ENCODE data around the gene SPECC1.
"Not testable (repeated sequence)": the region's sequence is repeated elsewhere in the genome, so short reads cannot be mapped to it uniquely, and the experiment has no call there.

SPECC1 gene

DNA sequence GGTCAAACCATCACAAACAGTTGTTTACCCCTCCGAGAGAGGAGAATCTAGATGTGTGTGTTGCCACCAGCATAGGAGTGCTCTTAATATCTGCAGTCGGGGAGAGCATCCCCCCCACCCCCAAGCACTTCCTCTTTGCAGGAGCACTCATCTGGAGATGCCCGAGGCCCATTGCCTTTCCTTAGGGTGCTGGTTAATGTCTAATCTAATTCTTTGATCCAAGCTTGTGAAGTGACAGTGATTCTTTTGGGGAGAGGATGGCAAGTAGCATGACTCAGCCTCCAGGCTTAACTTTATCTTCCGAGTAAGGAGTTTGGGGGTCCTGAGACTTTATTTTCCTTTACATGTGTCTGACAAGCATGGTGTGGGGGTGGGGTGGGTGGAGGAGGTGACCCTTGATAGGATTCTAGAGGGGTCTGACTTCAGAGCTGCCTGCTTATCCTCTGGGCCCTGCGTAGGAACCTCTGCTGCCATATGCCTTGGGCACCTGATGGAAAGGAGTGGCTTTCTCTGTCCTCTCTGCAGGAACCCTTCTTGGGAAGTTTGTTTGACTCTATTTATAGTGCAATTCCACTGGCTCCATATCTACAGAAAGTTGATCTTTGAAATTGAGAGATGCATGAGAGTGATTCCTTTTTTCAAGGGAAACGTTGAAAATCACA is 207.1 kb downstream of the SPECC1 start:
- DNase-seq = no peak

DNA sequence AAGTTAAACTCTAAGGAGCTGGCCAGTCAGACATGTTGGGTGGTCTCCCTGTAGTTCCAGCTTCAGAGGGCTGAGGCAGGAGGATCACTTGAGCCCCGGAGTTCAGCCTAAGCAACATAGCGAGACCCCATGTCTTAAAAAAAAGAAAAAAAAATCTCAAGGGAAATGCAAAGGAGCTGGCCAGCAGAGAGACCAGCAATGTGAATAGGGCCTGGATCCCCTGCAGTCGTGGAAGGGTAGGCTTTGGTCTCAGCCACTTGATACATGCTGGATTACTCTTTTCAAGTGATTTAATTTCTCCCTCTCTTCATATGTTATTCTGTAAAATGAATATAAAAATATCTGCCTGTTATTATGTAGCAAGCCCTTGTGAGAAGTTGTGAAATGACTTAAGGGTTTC is 207.7 kb downstream of the SPECC1 start:
- no peak for DNase-seq

DNA sequence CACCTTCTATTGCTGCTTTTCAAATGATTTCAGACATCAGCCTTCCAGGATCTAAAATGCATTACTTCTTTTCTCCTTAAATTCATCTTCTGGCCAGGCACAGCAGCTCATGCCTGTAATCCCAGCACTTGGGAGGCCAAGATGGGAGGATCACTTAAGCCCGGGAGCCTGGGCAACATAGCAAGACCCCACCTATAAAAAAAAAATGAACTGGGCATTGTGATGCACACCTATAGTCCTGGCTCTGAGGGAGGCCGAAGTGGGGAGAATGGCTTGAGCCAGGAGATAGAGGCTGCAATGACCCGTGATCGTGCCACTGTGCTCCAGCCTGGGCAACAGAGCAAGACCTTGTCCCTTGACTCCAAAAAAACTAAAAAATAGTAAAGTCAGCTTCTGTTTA is 208.5 kb downstream of the SPECC1 start:
- no peak for DNase-seq

DNA sequence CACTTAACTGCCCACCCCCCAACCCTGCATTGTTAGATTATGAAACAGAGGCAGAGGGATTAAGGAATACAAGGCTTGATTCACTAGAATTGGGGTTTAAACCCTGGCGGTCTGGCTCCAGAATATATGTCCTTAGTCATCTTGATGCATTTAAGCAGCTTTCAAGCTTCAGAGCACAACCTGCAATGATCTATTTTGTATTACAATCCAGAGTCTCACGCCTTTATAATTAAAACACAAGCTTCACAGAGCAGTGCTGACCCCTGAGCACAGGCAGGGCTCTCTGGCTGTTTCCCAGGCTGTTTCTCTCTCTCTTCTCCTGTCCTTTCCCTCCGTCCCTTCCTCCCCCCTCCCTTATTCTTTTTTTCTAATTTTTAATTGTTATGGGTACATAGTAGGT is 209.1 kb downstream of the SPECC1 start:
- DNase-seq = no peak

DNA sequence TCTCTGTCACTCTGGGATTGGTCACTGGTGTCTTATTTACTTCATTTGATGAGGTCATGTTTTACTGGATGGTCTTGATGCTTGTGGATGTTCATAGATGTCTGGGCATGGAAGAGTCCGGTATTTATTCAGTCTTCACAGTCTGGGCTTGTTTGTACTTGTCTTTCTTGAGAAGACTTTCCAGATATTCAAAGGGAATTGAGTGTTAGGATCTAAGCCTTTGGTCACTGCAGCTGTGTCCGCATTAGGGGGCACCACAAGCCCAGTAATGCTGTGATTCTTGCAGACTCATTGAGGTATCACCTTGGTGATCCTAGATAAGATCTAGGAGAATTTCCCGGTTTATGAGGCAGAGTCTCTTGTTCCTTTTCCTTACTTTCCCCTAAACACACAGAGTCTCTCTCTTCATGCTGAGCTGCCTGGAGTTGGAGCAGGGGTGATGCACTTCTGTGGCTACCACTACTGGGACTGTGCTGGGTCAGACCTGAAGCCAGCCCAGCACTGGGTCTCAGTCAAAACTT is 214.7 kb downstream of the SPECC1 start:
- DNase-seq = no peak

DNA sequence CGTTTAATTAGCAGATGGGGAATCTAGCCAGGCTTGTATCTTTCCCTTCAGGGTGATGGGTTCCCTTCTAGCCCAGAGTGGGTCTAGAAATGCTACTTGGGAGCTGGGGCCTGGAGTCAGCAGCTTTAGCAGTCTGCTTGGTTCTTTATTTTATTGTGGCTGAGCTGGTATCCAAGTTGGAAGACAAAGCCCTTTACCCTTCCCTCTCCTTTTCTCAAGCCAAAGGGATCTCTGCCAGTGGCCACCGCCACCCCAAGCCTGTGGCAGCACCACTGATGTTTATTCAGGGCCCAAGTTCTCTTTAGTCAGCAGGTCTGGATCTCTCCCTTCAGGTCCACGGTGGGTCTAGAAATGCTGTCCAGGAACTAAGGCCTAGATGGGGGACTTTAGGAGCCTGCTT is 215.2 kb downstream of the SPECC1 start:
- DNase-seq = no peak

DNA sequence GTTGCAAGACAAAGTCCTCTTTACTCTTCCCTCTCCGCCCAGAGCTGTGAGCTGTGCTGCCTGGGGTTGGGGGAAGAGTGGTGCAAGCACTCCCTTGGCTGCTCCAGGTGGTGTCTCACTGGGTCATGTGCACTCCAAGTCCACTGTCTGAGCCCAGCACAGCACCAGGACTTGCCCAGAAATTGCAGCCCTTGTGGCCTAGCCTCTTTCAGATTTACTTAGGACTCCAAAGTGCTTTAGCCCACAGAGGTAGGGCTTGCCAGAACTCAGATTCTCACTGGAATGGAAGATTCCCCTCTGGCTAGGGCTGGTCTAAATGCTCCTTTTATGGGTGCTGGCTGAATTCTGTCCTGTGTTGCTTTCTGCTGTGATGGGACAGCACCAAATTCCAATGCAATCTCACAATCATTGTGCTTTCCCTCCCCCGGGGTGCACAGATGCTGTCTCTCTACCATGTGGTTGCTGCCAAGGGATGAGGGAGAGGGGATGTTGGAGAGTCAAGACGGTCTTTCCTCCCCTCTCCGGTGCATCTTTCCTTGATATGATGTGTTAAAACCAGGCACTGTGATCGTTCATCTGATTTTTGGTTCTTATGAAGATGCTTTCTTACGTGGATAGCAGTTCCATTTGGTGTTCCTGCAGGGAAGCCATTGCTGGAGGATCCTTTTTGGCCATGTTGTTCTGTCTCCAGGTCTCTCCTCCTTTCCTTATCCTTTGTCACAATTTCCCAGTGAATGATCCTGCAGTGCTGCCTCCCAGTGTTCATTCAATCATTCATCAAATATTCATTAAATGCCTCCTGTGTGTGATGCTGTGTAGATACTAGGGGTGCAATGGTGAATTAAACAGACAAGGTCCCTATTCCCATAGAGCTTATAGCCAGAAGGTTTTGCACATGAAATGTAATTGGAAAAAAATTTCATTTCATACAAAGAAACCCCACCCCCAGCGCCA is 216.3 kb downstream of the SPECC1 start:
- DNase-seq = peak in 1 of 2 experiments; percentile 23

DNA sequence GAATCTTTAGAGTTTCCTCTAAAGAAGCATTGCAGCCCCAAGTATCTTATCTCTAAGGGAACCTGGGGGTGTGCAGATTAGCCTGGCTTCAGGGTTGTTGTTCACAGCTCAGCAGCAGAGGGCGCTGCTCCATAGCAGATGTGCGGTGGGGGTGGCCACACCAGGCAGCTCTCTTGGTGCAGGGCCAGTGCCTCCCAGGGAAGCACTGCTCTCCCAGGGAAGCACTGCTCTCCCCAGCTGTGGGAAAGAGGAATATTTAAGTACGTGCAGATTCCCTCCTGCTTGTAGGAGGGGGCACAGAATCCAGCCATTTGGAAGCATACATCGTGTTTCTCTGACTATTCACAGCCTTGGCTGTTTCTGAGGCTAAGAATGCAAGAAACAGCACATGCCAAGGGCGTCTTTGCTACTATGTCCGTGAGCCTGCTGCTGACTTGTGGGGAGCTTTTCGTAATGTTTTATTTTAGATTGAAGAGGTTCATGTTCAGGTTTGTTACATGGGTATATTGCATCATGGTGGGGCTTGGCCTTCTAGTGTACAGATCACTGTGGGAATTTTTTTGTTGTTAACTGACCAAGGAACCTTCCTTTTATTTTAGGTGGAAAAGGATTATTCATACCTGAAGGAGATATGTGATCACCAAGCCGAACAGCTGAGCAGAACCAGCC is 217.8 kb downstream of the SPECC1 start:
- DNase-seq = peak; percentile 36 to 73

DNA sequence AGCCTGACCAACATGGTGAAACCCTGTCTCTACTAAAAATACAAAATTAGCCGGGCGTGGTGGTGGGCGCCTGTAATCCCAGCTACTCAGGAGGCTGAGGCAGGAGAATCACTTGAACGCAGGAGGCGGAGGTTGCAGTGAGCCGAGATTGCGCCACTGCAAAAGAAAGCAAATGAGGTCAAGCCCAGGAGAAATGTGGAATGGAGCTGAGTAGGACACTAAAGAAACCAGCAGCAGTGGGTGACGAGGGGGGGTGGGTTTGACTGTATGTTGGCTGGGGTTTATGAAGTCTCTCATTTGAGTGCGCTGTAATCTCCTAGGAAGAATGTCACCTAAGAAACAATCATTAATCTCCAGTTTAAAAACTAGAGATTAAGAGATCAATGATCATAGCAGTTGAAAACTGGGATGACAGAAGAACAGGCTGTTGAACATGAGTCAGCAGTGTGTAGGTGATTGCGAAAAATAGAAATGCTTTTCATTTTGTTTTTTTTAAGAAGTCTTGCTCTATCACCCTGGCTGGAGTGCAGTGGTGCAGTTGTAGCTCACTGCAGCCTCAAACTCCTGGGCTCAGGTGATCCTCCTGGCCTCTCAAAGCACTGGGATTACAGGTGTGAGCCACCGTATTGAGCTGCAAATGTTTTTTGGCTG is 218.7 kb downstream of the SPECC1 start:
- not testable (repeated sequence) for DNase-seq

DNA sequence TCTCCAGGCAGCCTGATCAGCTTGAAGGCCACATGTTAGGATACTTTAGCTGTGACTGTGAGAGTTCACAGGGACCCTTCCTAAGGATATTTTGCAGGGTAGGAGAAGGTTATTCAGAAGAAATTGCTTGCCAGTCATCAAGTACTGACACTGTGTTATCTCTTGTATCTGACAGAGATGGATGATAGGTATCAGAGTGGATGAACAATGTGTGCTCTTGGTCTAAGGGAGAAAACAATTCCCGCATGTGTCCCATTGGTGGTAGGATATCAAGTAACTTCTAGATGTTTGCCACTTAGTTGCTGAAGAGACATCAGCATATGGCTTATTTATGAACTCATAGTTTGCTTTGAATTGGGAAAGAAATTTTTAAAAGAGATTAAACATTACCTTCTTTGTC is 219.3 kb downstream of the SPECC1 start:
- no peak for DNase-seq

DNA sequence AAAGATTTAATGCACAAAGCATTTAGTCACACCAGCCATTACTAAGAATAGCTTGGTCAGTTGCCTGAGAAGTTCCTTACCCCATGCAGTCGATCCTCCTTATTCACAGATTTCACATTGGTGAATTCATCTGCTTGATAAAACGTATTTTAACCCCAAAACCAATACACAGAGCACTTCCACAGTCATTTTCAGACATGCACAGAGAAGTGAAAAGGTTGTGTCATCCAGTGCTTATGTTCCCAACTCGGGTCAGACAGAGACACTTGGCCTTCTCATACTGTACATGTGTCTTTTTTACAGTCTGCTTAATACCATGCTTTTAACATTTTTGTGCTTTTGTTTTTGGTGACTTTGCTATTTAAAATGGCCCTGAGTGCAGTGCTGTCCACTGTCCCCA is 219.7 kb downstream of the SPECC1 start:
- DNase-seq = no peak

DNA sequence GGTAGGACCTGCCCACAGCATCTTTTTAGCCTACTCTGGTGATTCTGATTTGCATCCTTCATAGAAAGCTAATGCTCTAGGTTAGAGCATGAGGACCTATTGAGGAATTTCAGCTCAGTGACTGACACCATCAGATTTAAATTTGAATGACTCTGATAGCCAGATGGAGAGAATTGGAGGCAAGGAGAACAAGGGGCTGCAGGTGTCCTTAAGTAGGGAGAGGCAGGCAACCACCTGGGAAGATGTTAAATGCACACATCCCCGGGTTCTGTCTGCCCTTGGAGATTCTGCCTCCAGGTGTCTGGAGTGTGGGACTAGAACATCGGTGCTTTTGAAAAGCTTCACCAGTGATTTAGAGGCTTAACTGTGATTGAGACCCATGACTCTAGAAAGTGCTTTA is 221.8 kb downstream of the SPECC1 start:
- no peak for DNase-seq

DNA sequence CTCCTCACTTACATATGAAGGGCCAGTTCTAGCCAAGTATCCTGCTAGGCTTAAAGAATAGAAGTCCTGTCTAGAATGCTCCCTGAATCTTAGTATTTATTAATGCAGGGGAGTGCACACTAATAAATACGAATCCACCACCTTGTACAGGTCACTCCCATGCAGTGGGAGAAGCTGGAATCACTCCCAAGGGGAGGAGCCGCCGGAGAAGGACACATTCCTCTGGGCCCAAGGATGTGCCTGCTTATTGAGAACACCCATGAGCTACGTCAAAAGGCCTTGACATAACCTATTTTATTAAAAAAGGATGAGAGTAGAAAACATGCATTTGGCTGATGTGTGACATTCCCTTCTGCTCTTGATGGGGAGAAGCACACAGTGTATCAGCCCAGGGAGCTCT is 223.5 kb downstream of the SPECC1 start:
- no peak for DNase-seq

DNA sequence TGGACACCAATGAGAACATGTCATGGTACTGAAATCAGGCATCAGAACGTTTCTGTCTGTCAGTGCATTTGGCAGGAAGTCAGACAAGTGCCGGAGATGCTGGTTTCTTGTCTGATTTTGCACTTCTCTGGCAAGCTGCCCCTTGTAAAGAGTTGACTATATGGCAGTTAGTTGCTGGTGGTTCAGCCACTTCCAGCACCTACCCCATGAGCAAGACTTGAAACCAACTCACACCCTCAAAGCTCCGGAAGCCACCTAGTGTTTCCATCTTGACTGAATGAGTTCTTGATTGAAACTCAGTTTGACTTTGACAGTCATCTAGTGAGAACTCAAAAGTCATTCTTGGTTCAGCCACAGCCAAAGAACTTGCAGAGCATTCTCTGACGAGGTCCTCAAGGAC is 225.1 kb downstream of the SPECC1 start:
- no peak for DNase-seq

DNA sequence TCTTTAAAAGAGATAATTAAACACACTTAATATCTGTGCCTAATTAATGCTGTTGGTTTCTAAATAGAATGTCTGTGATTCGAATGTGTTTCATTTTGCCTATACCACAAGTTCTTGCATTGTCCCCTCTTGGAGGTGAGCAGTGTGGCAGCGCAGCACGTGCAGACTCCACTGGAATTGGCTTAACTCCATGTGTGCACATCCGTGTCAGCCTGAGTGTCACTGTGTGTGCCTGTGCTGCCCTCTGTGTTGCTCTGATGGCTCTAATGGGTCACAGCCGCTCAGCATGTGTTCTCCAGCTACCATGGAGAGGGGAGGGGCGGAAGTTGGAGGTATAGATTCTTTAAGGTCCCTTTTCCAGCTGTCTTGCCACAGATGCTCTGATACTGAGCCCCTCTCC is 226.6 kb downstream of the SPECC1 start:
- DNase-seq = no peak

DNA sequence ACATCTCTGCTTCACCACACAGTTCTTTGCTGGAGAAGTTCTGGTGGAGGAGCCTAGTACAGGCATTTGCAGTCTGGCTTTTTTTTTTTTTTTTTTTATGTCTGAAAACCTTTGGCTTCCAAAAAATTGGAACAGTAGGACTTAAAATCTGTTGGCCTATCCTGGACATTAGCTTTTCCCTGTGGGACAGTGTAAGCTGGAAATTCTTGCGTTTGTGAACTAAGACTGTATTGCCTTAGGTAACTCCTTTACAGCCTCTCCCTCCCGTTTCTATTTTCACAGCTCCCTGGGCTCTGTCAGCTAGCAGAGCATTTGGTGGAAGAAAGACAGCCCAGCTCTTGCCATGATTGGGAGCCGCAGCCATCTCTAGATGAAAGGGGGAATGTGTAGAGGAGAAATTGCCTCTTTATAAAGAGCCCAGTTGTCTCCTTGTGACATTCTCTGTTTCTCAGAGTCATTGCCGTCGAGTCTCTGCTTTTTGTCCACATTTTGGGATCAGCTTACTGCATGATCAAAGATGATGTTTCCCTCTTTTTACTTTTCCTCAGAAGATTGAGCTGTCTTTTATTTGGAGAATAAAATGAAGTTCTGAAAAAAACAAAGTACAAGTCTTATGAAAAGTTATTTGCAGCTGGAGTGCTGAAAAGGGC is 227.5 kb downstream of the SPECC1 start:
- no peak for DNase-seq

DNA sequence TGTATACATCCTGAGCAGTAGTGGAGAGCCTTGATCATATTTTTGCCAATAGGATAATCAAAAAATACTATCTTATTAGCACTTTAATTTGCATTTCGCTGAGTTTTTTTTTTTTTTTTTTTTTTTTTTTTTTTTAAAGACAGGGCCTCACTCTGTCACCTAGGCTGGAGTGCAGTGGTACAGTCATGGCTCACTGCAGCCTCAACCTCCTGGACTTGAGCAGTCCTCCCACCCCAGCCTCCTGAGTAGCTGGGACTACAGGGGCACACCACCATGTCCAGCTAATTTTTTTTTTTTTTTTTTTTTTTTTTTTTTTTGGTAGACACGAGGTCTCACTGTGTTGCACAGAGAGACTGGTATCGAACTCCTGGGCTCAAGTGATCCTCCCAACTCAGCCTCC is 230.6 kb downstream of the SPECC1 start:
- DNase-seq = not testable (repeated sequence)

DNA sequence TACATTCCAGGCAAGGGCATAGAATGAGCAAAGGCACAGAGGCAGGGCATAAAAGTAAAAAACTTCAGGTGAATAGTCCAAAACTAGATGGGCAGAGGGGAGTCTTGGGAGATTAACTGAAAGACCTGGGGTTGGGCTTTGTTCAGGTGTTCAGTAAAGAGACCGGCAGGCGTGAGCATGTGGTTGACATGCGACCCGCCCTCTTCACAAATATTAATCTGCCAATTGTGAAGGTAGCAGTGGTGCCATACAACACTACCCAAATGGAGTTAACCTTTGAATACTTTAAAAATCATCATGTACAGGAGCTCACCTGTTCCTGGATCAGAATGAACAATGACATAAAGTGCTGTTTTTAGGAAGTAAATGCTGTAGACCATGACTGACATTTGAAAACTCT is 232.7 kb downstream of the SPECC1 start:
- no peak for DNase-seq

DNA sequence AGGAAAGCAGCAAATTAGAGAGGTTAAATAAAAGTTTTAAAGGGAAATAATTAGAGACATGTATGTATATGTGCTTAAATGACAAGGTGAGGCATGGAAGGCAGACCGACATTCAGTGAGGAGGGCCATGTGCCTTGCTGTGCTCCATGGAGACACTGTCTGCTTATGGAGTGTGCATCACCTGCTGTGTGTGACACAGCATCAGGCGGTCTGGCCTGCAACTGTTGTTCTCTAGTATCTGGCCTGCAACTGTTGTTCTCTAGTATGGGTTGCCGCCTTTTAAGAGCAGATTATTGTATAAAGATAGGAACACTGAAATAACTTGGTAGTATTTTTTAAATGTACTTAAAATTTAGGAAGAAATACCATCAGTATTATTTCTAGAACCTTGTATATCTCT is 233.1 kb downstream of the SPECC1 start:
- no peak for DNase-seq

DNA sequence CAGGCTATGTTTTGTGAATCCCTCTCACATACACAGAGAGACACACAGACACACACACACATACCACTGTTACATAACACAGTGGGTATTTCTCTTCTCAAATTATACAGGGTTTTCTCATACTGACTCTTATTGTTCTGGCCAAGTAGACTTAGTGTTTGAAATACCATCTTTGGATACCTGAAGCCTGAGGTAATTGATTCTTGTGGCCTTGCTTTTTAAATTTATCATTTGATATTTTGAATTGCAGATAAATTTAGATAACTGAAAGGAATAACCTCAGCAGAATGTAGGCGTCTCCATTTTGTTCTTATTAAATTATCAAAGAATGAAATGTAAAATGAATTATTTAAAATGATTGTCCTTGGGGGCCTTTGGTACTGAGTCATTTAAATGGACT is 234.4 kb downstream of the SPECC1 start:
- no peak for DNase-seq

DNA sequence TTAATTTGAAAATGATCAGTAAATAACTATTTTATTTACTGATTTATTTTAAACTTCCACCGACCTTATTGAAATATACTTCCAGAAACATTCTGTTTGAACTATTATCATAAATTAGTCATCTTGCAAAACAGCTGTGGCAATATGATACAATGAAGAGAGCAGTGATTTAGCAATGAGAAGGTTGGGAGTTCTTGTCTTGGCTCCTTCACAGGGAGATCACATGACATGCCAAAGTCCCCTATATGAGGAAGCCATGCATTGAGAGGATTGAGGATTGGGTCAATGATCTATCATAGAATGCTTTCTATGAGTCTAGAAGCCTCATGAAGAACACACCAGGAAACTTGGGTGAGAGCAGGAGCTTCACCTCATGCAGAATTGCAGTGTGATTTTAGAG is 235.5 kb downstream of the SPECC1 start:
- DNase-seq = no peak

DNA sequence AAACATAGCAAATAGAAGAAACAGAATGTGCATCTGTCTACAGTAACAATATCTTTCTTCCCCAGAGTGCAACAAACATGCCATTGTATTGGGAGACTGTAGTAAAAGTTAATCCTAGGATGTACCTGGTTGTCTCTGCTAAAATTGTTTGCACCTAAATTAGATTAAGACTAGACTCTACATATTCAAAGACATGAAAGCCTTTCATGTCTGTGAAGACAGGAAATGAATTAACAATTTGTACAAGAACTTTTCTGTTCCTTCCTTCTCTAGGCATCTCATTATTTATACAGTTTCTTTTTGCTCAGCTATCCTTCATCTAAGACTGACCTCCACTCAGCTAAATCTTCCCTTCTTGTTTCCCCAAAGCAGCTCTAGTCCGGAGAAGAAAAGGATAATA is 237.5 kb downstream of the SPECC1 start:
- DNase-seq = no peak

DNA sequence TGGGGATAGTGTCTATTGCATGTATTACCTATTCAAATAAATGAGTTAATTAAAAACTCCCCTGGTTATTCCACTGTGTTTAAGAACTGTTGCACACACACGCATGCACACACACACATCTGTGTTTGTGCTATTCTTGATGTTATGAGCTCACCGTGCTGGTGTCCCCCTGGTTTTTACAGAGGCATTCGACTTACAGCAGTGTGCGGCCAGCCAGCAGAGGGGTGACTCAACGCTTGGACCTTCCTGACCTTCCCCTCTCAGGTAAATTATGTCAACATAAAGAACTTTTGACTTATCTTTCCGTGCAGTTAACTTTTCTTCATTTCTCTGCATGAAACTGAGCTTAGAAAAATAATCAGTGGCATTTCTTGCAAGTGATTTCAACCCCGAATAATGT is 244.2 kb downstream of the SPECC1 start:
- no peak for DNase-seq

Measured in SW 1271 (cell line).